NCI-H2171 (cell line): ENCODE data around the gene SULT2B1.
"Not testable (repeated sequence)": the region's sequence is repeated elsewhere in the genome, so short reads cannot be mapped to it uniquely, and the experiment has no call there.

Source experiments
- DNase-seq: peaks from one replicate; lab custom pipeline; 2025; lab: John Stamatoyannopoulos, UW

Gene SULT2B1

GRCh38 chr19:48529156-48529555 is 22.8 kb upstream of the SULT2B1 start:
- DNase-seq = no peak

GRCh38 chr19:48530066-48530720 is 21.8 kb upstream of the SULT2B1 start:
- no peak for DNase-seq

- no peak for DNase-seq
These were observed 21.2 kb upstream of the SULT2B1 start for GRCh38 chr19:48530770-48531169.

DNA sequence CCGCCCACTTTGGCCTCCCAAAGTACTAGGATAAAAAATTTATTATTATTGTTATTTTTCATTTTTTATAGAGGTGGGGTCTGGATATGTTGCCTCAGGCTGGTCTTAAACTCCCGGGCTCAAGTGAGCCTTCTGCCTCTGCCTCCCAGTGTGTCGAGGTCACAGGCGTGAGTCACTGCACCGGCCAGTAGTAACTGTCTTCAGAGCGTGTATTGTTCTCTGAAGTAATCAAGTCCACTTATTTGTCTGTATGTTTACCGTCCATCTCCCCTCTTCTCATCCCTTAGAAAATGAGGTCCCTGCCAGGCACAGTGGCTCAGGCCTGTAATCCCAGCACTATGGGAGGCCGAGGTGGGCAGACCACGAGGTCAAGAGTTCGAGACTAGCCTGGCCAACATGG is 18.2 kb upstream of the SULT2B1 start:
- DNase-seq = no peak

- DNase-seq = no peak
These were observed 14.4 kb upstream of the SULT2B1 start for GRCh38 chr19:48537541-48537940.

- not testable (repeated sequence) for DNase-seq
These were observed 13.9 kb upstream of the SULT2B1 start for GRCh38 chr19:48538057-48538456.

DNA sequence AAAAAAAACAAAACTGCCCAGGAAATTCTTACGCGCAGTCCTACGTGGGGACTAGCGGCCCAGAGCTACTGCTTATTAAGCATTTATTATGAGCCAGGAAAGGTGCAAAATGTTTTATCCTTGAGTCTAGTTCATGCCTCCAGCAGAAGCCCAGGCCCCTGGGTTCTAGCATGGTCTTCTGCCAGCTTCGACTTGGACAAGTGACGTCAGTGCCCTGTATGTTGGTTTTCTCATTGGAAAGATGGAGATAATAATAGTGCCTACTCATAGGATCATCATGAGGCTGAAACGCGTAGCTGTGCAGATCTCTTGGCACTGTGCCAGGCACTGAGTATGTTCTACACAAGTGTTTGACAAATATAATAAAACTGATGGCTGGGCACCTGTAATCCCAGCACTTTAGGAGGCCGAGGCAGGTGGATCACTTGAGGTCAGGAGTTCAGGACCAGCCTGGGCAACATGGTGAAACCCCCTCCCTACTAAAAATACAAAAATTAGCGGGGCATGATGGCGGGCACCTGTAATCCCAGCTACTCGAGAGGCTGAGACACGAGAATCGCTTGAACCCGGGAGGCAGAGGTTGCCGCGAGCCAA is 12.4 kb upstream of the SULT2B1 start:
- DNase-seq = peak; percentile 52

- no peak for DNase-seq
These were observed 11.9 kb upstream of the SULT2B1 start for GRCh38 chr19:48540110-48540509.

DNA sequence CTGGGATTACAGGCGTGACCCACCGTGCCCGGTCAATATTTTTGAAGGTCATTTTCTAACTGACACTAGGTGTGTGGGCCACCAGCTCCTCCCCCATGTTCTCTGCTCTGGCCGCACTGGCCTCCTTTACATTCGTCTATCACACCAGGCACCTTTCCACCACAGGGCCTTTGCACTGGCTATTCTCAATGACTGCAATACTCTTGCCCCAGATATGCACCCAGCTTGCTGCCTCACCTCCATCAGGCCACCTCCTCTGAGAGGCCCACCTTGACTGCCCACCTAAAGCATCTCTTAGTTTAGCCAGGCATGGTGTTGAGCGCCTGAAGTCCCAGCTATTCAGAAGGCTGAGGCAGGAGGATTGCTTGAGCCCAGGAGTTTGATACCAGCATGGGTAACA is 10.2 kb upstream of the SULT2B1 start:
- no peak for DNase-seq

- no peak for DNase-seq
These were observed 8.8 kb upstream of the SULT2B1 start for GRCh38 chr19:48543121-48543710.

- no peak for DNase-seq
These were observed 6.9 kb upstream of the SULT2B1 start for GRCh38 chr19:48544856-48545750.

GRCh38 chr19:48547722-48548121 is 4.2 kb upstream of the SULT2B1 start:
- no peak for DNase-seq

GRCh38 chr19:48548253-48548911 is 3.6 kb upstream of the SULT2B1 start:
- DNase-seq = no peak

GRCh38 chr19:48549380-48549779 is 2.6 kb upstream of the SULT2B1 start:
- DNase-seq = no peak

GRCh38 chr19:48552406-48553322 is 692 bp downstream of the SULT2B1 start:
- no peak for DNase-seq

DNA sequence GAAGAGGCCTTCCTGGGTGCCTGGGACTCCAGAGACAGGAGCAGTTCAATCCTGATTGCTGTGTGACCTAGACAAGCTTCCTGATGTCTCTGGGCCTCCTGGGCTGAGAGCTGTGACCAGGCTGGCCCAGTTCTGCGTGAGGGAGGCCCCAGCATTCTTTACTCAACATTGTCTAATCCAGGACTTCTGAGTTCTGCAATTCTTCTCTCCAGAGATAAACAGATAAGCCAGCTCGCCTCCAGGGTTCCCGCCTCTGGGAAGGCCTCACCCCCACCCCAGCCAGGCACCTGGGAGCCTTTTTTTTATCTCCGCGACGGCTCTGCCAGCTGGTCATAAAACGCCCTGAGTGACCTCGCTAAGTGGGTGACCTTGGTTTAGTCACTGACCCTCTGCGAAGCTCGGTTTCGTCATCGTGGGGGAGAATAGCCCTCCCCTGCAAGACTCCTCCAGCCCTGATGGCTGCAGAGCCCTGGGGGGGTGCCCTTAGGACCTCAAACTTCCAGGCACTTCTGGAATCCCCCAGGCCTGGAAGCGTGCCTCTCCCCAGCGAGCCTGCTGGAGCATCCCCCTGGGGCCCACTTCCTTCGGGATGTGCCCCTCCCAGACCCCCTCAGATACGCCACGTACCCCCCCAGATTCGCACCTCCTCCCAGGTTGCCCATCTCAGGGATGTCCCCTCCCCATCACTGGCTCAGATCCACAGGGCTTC is 1.9 kb downstream of the SULT2B1 start:
- DNase-seq = no peak

- peak; percentile 54 for DNase-seq
These were observed 2.6 kb downstream of the SULT2B1 start for GRCh38 chr19:48554385-48555091.

DNA sequence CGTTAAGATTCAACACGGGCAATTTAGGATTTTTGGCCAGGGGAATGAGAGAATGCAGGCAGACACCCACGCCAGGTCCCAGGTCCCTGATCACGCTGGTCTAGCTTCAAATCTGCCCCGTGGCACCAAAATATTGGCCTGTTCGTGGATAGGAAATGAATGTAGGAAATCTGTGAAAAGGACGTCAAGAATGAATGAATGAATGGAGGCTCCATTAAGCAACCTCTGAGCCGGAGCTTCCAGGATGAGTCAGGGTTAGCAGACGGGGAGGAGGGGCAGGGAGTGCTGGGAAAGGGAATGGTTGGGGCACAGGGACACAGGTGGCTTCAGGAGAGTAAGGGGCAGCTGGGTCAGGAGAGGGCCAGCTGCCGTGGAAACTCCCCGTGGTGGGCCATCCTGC is 4.2 kb downstream of the SULT2B1 start:
- DNase-seq = peak; percentile 21

- DNase-seq = no peak
These were observed 4.9 kb downstream of the SULT2B1 start for GRCh38 chr19:48556825-48557224.
